Erythroblast (primary cell): ENCODE data around the gene TK1.

ENCODE experiments used
- GATA1 ChIP-seq: IDR thresholded peaks from 2 replicates; pipeline ENCODE4 v1.6.1; 2011; ENCODE audit warnings: low read depth, mild to moderate bottlenecking, control low read depth, low read length, moderate library complexity
- POLR2A ChIP-seq: IDR thresholded peaks from 2 replicates; pipeline ENCODE4 v1.6.1; 2011; ENCODE audit warnings: mild to moderate bottlenecking, low read length

DNA sequence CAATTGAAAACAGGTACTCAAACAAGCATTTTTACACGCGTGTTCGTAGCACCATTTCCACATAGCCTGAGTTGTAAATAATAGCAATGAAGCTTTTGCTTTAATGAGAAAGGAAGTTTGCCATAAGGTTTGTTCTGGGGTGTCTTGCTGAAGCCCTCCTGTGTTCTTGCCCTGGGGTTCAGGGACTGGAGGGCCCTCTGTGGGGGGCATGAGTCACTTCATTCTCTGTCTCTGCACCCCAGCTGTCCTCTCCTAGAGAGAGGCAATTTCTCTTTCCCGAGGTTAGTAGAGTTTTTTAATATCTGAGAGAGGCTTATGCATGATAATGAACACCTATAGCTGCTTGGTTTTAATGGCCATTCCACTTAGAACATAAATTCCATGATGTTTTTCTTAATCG lies 9.9 kb upstream of the TK1 start:
- TF ChIP-seq POLR2A (no peak), GATA1 (no peak)
